GM18870 (cell line): ENCODE data around the gene FXYD6.

ENCODE experiments used
- ATAC-seq: cut with Tn5 transposase; IDR thresholded peaks from one replicate; pipeline ENCODE4 v1.9.1; 2021; ENCODE audit warnings: moderate library complexity; ENCODE audit not compliant: unreplicated experiment

FXYD6 gene

DNA sequence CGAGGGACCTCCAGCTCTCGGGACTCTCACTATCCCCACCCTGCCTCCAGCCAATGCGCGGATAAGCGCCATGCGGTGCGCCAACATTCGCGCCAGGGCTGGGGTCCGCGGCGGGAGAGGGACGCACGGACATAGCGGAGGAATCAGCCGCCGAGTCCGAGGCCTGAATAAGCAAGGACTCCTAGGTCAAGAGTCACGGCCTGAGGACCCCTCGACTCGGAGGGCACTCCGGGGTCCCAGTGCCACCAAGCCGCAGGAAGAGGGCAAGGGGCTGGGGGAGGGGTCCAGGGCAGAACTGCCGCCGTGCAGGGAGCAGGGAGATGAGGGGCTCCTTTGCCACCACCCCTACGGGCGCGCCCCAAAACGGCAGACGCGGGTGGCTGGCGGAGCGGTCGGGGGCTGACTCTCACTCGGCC is 80.0 kb downstream of the FXYD6 start:
- no peak for ATAC-seq

DNA sequence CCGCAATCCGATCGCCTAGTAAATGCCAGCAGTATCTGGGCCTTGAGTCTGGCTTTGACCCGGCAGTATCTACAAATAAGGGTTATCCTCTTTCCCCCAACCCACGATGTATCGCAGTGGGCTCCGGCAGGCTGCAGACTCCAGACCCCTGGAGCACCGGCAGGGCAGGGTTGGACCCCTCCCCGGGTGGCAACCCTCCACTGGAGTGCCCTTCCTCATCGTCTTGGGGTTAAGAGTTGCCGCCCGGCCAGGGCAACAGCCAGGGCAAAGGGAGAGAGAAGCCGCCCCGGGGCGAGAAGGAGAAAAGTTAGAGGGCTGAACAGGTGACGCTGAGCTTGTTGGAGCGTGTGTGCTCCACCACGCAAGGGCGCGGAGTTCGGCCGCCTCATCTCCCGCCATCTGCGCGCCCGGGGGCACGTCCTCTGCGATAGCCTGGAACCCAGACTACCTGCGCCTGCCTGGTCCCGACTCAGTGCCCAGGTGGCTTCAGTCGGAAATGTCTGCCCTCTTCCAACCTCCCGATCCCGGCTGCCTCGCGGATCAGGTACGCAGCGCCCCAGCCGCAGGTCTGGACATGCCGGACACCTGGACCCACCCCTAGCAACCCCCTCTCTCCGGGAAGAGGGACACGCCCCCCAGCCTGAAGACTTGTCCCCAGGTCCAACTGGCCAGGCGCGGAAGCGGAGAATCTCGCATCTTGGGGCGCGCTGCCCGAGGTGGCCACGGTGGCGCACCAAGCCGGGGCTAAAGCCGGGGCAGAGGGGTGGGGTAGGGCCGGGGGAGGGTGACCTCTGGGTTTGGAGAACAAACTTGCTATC is 80.6 kb downstream of the FXYD6 start:
- ATAC-seq: no peak

GRCh38 chr11:117794772-117795629 is 81.5 kb downstream of the FXYD6 start:
- no peak for ATAC-seq

GRCh38 chr11:117794135-117794534 is 82.3 kb downstream of the FXYD6 start:
- ATAC-seq: no peak

- no peak for ATAC-seq
Observed at GRCh38 chr11:117793583-117793982, 82.9 kb downstream of the FXYD6 start.

- no peak for ATAC-seq
Observed at GRCh38 chr11:117792992-117793391, 83.5 kb downstream of the FXYD6 start.

GRCh38 chr11:117792241-117792640 is 84.2 kb downstream of the FXYD6 start:
- no peak for ATAC-seq

- ATAC-seq: no peak
Observed at GRCh38 chr11:117790279-117790678, 86.2 kb downstream of the FXYD6 start.

DNA sequence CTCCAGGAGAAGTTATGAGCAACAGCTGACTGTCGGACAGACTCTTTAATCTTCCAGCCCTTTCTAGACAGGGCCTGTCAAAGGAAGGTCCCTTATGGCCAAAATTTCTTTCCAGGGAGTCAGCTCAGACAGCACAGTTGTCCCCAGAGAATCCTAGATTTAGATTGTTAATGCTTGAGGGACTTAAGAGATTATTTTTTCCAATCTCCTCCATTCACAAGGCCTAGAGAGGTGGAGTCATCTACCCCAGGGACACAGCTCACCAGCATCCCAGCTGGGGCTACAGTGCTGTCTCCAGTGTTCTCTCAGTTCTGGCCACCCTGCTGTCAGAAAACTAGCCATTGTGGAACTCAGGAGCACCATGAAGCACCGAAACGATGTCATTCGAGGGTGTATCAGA is 87.2 kb downstream of the FXYD6 start:
- no peak for ATAC-seq
